COLO829 (cell line): ENCODE data around the gene GPBAR1.
A peak's percentile ranks its signal among the peaks of the same experiment; 100 is the strongest.

Experiments
- DNase-seq: peaks from one replicate; pipeline ENCODE4 v3.0.0; 2012; ENCODE audit warnings: low spot score

Gene GPBAR1

GRCh38 chr2:218286570-218287459, 26.0 kb downstream of the GPBAR1 start:
- peak; percentile 96 for DNase-seq

- no peak for DNase-seq
Observed at GRCh38 chr2:218289639-218290315, 29.0 kb downstream of the GPBAR1 start.

- no peak for DNase-seq
Observed at GRCh38 chr2:218290316-218291261, 29.8 kb downstream of the GPBAR1 start.

GRCh38 chr2:218291318-218292047, 30.7 kb downstream of the GPBAR1 start:
- no peak for DNase-seq

GRCh38 chr2:218292048-218293014, 31.5 kb downstream of the GPBAR1 start, which contains the start of gene TMBIM1:
TSS of gene TMBIM1 (minus strand) at chr2:218292503. CDS start at chr2:218282141, 10,362 bp downstream.
- DNase-seq = peak; percentile 75

GRCh38 chr2:218293715-218294429, 33.1 kb downstream of the GPBAR1 start:
- no peak for DNase-seq

GRCh38 chr2:218294430-218295022, 33.7 kb downstream of the GPBAR1 start:
- DNase-seq = no peak

GRCh38 chr2:218295029-218295428, 34.2 kb downstream of the GPBAR1 start:
- DNase-seq = no peak

- no peak for DNase-seq
Observed at GRCh38 chr2:218296200-218296599, 35.4 kb downstream of the GPBAR1 start.

- no peak for DNase-seq
Observed at GRCh38 chr2:218296847-218297246, 36.0 kb downstream of the GPBAR1 start.

GRCh38 chr2:218298314-218298875, 37.6 kb downstream of the GPBAR1 start:
- DNase-seq = no peak

GRCh38 chr2:218300141-218300540, 39.3 kb downstream of the GPBAR1 start:
- no peak for DNase-seq

GRCh38 chr2:218301176-218301819, 40.5 kb downstream of the GPBAR1 start:
- DNase-seq = peak; percentile 65

GRCh38 chr2:218305383-218305782, 44.6 kb downstream of the GPBAR1 start:
- DNase-seq = no peak

GRCh38 chr2:218306184-218306920, 45.5 kb downstream of the GPBAR1 start:
- DNase-seq = no peak

GRCh38 chr2:218307415-218308090, 46.7 kb downstream of the GPBAR1 start:
- no peak for DNase-seq
